Kidney (tissue), 14 donors: ENCODE results near the gene MEIS2. TPM values are rescaled to one million over a fixed set of nuclear protein-coding genes. Genes with fewer than 3 reads are reported as not detected.
A peak's percentile ranks its signal among the peaks of the same experiment; 100 is the strongest.

ENCODE experiments used
- DNase-seq, 5 donors: peaks; one replicate each; pipeline ENCODE4 v3.0.0-alpha.2; 2013 to 2020
- FAIRE-seq: peaks from 2 replicates; lab custom pipeline; 2012; peaks lifted over from hg19 to GRCh38; lab: Jason Lieb, UNC
- H3K27ac ChIP-seq, 2 donors: one replicate each; pipeline ENCODE4 v1.7.0; 2013; ENCODE audit warnings: low read depth in 2 of 2, low read length in 2 of 2, inconsistent platforms in 1 of 2
- H3K27me3 ChIP-seq: one replicate; pipeline ENCODE4 v1.7.1; 2013; ENCODE audit warnings: low read length, inconsistent platforms; ENCODE audit not compliant: control insufficient read depth, insufficient read depth
- H3K36me3 ChIP-seq, 3 donors: one replicate each; pipeline versions ENCODE4 v1.7.0 to v1.7.1; 2013; ENCODE audit warnings: low read length in 3 of 3, control low read depth in 1 of 3, inconsistent platforms in 1 of 3; ENCODE audit not compliant: insufficient read depth in 3 of 3, control insufficient read depth in 2 of 3
- H3K4me1 ChIP-seq, 3 donors: one replicate each; pipeline versions ENCODE4 v1.7.0 to v1.7.1; 2013; ENCODE audit warnings: low read length in 3 of 3, inconsistent platforms in 1 of 3, low read depth in 1 of 3; ENCODE audit not compliant: control insufficient read depth in 2 of 3, insufficient read depth in 2 of 3
- H3K4me3 ChIP-seq, 3 donors: one replicate each; pipeline versions ENCODE4 v1.7.0 to v1.8.1; 2013; ENCODE audit warnings: low read length in 3 of 3, control low read depth in 1 of 3, inconsistent platforms in 1 of 3
- H3K9ac ChIP-seq, 3 donors: one replicate each; pipeline versions ENCODE4 v1.7.0 to v1.7.1; 2013; ENCODE audit warnings: low read length in 3 of 3, control low read depth in 1 of 3, inconsistent platforms in 1 of 3
- H3K9me3 ChIP-seq, 3 donors: one replicate each; pipeline versions ENCODE4 v1.7.0 to v1.7.1; 2013; ENCODE audit warnings: low read length in 3 of 3, control low read depth in 1 of 3, inconsistent platforms in 1 of 3; ENCODE audit not compliant: control insufficient read depth in 2 of 3, insufficient read depth in 1 of 3
- CTCF ChIP-seq: IDR thresholded peaks from 3 replicates; pipeline ENCODE4 v1.5.1; 2012; ENCODE audit warnings: mild to moderate bottlenecking, moderate library complexity, borderline replicate concordance; ENCODE audit not compliant: insufficient read depth; ENCODE audit errors: extremely low read depth
- intact Hi-C: fragments of 100-400 bp; cut with DNase I; formaldehyde crosslinking; loops from one replicate; pipeline ENCODE4 v1.11.1; 2022
- polyA plus RNA-seq: library from polyadenylated mRNA; stranded (reverse); fragments of 350-450 nt; fragmentation: Illumina TruSeq; extraction: RNeasy Lipid Tissue Mini Kit (QIAGEN cat#74804); gene quantifications from one replicate; pipeline ENCODE4 v1.2.3, GENCODE V29; 2014; ENCODE audit warnings: low read depth, low replicate concordance; ENCODE audit not compliant: insufficient read depth
- total RNA-seq: library from RNA; stranded (reverse); fragmentation: NEBNext Ultra II Directional; extraction: Animal tissue kit (Norgen Biotek cat#: 25700); gene quantifications from one replicate; pipeline ENCODE4 v1.2.1, GENCODE V29; 2021
- donor health status: control.
- donor health status: control.
- donor health status: control.
- donor health status: control.
- donor health status: control.
- donor health status: DM: yes; HTN: yes; CAD: no.
- donor health status: Normal renal cell carcinoma (clear cell type).

The MEIS2 gene
- total and polyA plus RNA-seq, 2 donors from 2014 or later, result 14.7 to 50.9 TPM

GRCh38 chr15:37103475-37104423, 3.4 kb upstream of the MEIS2 start:
- FAIRE-seq, result no peak

GRCh38 chr15:37103163-37103435, 2.8 kb upstream of the MEIS2 start:
- Histone ChIP-seq H3K4me1 (no peaks in the 10 kb centered on the region), H3K36me3 (no peaks in the 10 kb centered on the region), H3K9me3 (no peaks in the 10 kb centered on the region), H3K9ac (peak overlapping the region in 2 of 3 donors; percentile 73 to 77), H3K27ac (no peak overlapping the region), H3K27me3 (peaks cover 7% of the 10 kb centered on the region), H3K4me3 (peak overlapping the region; percentile 59 to 87 (median 71))
- peak in 1 of 5 donors; percentile 54 for DNase-seq
- FAIRE-seq, result no peak
- TF ChIP-seq CTCF, result no peak
- intact Hi-C loops, result loop anchor here (10.0 kb wide), 1 partner anchor 218 kb away; no protein-coding TSS in a partner anchor

More at GRCh38 chr15:37103475-37104423, 3.4 kb upstream of the MEIS2 start:
- no peaks in the 10 kb centered on the region for H3K36me3 ChIP-seq
- peak overlapping the region; percentile 12 to 87 (median 46) for H3K4me3 ChIP-seq
- H3K27me3 ChIP-seq, result peaks cover 7% of the 10 kb centered on the region
- peak overlapping the region in 2 of 3 donors; percentile 30 to 77 for H3K9ac ChIP-seq
- H3K27ac ChIP-seq, result peak overlapping the region; percentile 11 to 67
- peak in 3 of 5 donors; percentile 48 to 58 (median 58) for DNase-seq
- H3K9me3 ChIP-seq, result no peaks in the 10 kb centered on the region
- no peak for TF ChIP-seq CTCF
- intact Hi-C loops, result loop anchor here (10.0 kb wide), 1 partner anchor 219 kb away; no protein-coding TSS in a partner anchor
- no peaks in the 10 kb centered on the region for H3K4me1 ChIP-seq

- peak overlapping the region; percentile 88 to 90 for H3K27ac ChIP-seq
- H3K9ac ChIP-seq, result peak overlapping the region; percentile 17 to 77 (median 73)
- no peaks in the 10 kb centered on the region for H3K9me3 ChIP-seq
- no peak for FAIRE-seq
- no peak for TF ChIP-seq CTCF
- intact Hi-C loops, result loop anchor here (10.0 kb wide), 1 partner anchor 218 kb away; no protein-coding TSS in a partner anchor
- H3K27me3 ChIP-seq, result peaks cover 4% of the 10 kb centered on the region
- no peaks in the 10 kb centered on the region for H3K36me3 ChIP-seq
- H3K4me1 ChIP-seq, result no peaks in the 10 kb centered on the region
- DNase-seq, result peak in 4 of 5 donors; percentile 43 to 75 (median 62)
- peak overlapping the region; percentile 59 to 87 (median 71) for H3K4me3 ChIP-seq
Observed at GRCh38 chr15:37102305-37103162, 2.2 kb upstream of the MEIS2 start.
